C4-2B (cell line): Measurements from ENCODE around the gene DIP2B.

Experiments used
- H3K27ac ChIP-seq: fragments of 450-650 bp; 2 replicates; pipeline ENCODE4 v1.5.1; 2017
- ZFX ChIP-seq: fragments of 450-650 bp; IDR thresholded peaks from 2 replicates; pipeline ENCODE4 v1.6.1; 2017
- TF ChIP-seq, protein P1 (sequence below): fragments of 450-650 bp; conservative IDR thresholded peaks from 2 replicates; pipeline ENCODE4 v1.5.1; 2017; ENCODE audit warnings: mild to moderate bottlenecking

Gene DIP2B

DNA sequence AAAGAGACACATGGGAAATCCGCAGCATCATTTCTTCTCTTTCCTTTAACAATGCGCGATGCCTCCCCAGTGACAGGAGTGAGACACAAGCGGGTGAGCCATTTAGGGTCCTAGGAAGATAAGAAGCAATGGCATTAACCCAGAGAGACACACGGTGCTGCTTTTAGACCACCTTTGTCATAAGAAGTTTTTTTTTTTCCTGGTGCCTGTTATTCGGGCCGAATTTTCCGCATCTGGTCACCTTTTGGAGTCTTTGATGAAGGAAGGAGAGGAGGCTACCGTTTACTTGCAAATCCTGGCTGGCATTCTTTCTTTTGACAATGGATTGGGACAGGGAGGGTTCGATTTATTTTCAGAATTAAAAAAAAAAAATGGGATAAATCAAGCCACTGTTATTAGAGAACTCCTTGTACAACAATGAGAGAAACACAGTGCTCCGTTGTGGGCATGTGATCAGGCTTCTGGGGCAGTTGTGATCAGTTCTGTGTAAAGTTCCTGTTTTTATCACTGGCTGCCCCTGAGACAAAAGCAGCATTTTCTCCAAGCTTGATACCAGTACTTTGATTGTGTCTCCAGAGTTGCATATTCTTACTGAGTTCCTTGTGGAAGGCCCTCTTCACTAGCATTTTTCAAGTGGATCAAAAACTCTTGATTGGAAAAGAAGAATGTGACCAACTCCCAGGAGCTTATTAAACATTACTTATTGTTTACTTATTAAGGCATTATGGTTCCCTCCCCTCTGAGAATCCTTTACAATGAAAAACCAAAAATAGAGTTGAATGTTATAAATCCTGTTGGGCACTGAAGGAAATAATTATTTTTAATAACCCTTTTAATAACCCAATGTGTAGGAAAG lies 1.1 kb downstream of the DIP2B start:
- no peak for TF ChIP-seq ZFX
- TF ChIP-seq, protein P1, sequence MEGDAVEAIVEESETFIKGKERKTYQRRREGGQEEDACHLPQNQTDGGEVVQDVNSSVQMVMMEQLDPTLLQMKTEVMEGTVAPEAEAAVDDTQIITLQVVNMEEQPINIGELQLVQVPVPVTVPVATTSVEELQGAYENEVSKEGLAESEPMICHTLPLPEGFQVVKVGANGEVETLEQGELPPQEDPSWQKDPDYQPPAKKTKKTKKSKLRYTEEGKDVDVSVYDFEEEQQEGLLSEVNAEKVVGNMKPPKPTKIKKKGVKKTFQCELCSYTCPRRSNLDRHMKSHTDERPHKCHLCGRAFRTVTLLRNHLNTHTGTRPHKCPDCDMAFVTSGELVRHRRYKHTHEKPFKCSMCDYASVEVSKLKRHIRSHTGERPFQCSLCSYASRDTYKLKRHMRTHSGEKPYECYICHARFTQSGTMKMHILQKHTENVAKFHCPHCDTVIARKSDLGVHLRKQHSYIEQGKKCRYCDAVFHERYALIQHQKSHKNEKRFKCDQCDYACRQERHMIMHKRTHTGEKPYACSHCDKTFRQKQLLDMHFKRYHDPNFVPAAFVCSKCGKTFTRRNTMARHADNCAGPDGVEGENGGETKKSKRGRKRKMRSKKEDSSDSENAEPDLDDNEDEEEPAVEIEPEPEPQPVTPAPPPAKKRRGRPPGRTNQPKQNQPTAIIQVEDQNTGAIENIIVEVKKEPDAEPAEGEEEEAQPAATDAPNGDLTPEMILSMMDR: no peak
- peak overlapping the region; percentile 86 for H3K27ac ChIP-seq

DNA sequence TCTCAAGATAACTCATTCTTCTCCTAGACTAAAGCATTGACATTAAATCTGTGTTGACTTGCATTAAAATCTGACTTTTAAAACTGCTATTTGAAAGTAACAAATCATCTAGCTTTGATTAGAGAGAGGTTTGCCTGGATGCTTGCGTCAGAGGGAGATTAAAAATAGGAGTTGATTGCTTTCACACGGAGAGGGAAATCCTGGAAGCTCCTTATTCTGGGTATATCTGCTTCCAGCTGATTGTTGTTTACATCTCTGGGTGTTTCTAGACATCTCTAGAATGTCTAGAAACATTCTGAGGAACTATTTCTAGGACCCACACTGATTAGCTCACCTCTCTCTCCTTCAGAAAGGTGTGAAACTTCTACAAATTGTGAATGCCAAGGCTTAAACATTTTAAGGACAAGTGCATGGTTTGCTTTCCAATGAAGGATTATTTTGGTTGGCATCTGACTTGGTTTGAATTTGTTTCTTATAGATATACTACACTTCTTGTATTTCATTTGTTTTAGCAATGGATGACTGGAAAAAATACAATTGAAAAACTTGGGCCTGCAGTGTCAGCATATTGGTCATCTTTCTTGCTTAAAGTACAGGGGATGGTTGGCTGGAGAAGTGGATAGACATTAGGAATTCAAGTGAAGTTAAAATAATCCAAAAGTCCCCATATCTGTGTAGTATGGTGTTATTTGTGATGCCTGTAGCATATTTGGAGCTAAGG lies 2.1 kb downstream of the DIP2B start:
- no peak for TF ChIP-seq ZFX
- TF ChIP-seq, protein P1: no peak
- H3K27ac ChIP-seq: no peak overlapping the region

DNA sequence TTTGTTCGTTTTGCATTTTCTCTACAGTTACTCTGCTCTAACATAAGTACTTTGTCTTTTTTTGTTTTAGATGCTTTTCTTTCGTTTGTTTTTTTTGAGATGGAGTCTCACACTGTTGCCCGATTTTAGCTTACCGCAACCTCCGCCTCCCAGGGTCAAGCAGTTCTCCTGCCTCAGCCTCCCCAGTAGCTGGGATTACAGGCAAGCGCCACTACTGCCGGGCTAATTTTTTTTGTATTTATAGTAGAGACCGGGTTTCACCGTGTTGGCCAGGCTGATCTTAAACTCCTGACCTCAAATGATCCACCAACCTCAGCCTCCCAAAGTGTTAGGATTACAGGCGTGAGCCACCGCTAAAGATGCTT lies 2.7 kb downstream of the DIP2B start:
- H3K27ac ChIP-seq: no peak overlapping the region
- TF ChIP-seq ZFX: no peak
- TF ChIP-seq, protein P1: no peak

DNA sequence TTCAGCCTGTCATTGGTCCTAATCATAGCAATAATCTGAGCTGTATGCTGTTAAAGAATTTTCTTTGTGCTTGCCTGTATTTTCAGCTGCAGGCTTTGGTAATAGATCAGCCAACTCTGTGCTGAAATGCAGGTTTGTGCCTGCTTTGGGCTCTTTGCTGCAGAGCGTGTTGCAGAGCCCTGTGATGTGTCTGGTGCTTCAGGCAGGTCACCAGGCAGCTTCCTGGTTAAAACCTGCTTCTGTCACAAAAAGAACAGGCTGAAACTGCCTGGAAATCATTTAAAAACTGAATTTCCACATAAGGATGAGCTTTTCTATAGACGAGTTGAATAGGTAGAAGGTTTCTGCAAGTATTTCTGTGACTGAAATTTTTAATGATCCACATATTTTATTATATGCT lies 3.1 kb downstream of the DIP2B start:
- H3K27ac ChIP-seq: no peak overlapping the region

DNA sequence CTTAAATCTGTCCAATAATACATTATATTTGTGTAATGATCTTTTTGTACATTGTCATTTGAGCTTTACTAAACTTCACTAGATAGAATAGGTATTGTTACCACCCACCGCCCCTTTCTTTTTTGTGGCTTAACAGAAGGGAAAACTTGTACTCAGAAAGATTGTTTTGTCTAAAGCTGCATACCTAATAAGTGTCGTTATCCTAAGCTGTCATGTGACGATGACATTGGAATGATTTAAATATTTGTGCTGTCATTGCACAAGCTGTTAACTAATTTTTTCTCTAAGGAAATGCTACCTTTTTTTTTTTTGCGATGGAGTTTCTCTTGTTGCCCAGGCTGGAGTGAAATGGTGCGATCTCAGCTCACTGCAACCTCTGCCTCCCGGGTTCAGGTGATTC lies 3.6 kb downstream of the DIP2B start:
- TF ChIP-seq, protein P1: no peak
- TF ChIP-seq ZFX: no peak
- H3K27ac ChIP-seq: no peak overlapping the region

More for the DNA sequence above, 3.1 kb downstream of the DIP2B start:
- TF ChIP-seq, protein P1: no peak
- no peak for TF ChIP-seq ZFX

DNA sequence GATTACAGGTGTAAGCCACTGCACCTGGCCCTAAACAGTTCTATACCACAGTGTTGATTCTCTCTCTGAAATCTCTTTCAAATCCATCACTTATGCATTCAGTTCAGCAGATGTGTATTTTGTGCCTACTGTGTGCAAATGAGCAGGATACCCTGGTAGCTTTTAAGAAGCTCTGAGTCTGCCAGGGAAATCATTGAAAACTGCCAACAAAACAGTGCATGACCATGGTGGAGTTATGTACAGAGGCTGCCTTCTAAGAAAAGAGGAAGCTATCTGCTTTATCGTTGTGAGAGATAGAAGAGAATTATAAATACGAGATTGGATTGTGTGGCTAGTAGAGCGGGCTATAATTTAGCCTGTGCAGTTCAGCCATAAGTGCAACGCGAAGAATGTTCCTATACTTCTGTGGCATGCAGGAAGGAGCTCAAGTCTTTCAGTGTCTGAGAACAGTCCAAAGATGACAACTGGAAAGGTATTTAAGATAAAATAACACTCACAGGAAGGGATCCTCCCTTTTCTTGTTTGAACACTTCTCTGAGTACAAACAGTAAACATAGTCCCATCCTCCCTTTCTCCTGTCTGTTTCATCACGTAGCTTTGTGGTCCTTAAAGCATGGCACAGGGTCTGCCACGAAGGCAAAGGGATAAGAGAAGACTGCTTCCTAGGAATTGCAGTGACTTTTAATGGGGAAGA lies 4.3 kb downstream of the DIP2B start:
- TF ChIP-seq ZFX: no peak
- TF ChIP-seq, protein P1: no peak
- no peak overlapping the region for H3K27ac ChIP-seq
